HG02763 (cell line): Measurements from ENCODE around the gene RFX7.
"Not testable (repeated sequence)": the region's sequence is repeated elsewhere in the genome, so short reads cannot be mapped to it uniquely, and the experiment has no call there.

ENCODE experiments used
- ATAC-seq: cut with Tn5 transposase; IDR thresholded peaks from one replicate; pipeline ENCODE4 v1.9.1; 2021; ENCODE audit warnings: mild to moderate bottlenecking, moderate library complexity; ENCODE audit not compliant: unreplicated experiment

The RFX7 gene

GRCh38 chr15:56207711-56208110, 36.0 kb downstream of the RFX7 start:
- no peak for ATAC-seq

- peak; percentile 68 for ATAC-seq
Observed at GRCh38 chr15:56207092-56207491, 36.6 kb downstream of the RFX7 start.

DNA sequence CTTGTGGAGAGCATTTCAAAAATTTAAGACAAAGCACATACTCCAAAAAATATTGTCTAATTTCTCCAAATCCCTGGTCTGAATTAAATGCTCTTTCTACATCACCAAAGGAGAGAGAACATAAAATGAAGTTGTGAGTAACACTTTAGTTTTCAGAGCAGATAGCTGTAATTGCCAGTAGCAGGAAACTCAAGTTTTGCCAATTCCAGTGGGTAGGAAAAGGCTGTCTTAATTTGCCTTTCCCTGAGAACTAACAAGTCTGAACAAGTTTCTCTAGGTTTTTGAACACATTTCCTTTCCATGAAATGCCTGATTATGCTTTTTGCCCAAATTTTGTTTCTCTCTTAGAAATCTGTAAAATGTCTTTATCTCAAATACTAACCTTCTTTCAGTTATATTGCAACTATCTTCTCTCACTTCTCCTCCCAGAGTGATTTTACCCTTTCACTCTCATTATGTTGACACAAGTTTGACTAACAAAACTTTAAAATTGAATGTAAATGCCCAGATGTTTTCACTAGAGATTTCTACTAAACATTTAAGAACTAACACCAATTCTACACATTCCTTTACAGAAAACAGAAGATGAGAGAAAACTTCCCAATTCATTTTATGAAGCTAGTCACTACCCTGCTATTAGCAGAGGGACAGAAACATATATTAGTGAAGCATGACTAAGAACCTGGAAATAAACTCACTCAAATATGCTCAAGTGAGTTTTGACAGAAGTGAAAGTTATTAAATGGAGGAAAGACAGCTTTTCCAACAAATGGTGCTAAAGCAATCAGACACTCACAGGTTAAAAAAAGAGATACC, 38.4 kb downstream of the RFX7 start:
- ATAC-seq: no peak

DNA sequence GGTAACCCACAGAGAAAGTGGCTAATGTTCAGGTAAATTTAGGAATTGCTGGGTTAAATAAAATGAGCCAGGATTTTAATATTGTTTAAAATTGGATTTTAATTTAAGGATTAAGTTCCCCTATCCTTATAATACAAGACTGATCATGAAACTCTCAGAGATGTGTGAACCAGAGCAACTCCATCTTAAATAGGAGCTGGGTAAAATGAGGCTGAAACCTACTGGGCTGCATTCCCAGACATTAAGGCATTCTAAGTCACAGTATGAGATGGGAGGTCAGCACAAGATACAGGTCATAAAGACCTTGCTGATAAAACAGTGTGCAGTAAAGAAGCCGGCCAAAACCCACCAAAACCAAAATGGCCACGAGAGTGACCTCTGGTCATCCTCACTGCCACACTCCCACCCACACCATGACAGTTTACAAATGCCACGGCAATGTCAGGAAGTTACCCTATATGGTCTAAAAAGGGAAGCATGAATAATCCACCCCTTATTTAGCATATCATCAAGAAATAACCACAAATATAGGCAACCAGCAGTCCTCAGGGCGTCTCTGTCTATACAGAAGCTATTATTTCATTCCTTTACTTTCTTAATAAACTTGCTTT, 40.3 kb downstream of the RFX7 start:
- not testable (repeated sequence) for ATAC-seq

DNA sequence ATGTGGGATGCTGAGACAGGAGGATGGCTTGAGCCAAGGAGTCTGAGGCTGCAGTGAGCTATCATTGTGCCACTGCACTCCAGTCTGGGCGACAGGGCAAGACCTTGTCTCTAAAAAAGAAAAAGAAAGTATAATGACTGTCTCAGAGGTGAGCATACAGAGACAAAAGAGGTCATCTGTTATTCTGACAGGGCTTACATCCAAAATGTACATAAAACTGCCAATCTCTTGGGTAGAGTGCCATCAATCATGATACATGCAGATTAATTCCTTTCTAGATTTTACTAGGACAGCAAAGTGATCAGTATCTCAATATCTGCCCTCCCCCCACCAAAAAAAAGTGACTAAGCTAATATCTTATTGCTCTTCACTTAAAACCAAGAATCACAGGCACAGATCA, 41.0 kb downstream of the RFX7 start:
- ATAC-seq: no peak

DNA sequence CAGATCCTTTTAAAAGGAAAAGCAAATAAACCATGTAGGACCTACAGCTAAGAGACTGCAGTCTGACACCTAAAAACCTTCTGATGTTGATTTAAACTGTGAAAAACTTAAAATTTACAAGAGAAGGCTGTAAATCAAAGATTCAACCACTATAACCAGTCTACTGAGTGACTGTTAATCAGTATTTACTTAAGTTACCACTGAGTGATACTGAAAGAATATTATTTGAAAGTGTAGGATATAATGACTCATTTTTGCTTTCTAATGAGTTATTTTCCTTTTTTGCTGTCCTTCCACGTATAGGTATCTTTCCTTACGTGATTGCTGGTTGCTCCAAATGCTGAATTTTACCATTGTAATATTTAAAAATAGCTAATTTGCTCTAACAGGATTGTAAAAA, 44.6 kb downstream of the RFX7 start:
- no peak for ATAC-seq

- no peak for ATAC-seq
Observed at GRCh38 chr15:56194035-56194434, 49.6 kb downstream of the RFX7 start.

- no peak for ATAC-seq
Observed at GRCh38 chr15:56192659-56193442, 50.8 kb downstream of the RFX7 start.

DNA sequence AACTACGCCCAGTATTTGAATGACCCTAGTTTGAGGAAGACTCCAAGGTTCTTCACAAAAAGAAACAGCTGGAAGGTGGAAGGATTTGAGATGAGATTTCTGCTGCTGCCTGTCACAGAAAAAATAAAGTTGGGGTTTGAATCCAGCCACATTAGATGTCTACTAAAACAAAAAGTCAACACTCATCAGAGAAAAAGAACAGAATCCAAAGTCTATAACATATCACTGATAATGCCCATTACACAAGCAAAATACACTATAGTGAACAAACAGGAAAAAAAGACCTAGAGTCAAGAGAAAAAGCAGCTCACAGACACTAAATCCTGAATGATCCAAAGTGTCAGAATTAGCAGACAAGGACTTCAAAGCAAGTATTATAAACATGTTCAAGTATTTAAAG, 56.0 kb downstream of the RFX7 start:
- ATAC-seq: no peak

DNA sequence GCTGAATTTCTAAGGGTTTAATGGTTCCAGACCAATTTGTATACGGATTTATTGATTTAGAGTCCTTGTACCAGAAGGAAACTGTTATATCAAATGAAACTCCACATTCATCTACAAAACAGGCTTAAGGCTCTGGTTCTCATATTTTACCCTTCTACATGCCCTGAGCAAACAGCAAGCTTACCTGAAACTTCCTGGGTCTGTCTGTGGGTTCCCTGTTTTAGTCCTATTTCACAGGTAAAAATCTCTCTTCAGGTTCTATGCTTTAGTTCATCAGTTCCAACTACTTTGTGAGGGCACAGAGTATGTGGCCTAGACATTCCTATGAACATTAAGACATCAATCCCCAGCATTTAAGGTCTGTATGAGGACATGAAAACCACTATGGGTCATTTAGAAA, 57.7 kb downstream of the RFX7 start:
- ATAC-seq: no peak

DNA sequence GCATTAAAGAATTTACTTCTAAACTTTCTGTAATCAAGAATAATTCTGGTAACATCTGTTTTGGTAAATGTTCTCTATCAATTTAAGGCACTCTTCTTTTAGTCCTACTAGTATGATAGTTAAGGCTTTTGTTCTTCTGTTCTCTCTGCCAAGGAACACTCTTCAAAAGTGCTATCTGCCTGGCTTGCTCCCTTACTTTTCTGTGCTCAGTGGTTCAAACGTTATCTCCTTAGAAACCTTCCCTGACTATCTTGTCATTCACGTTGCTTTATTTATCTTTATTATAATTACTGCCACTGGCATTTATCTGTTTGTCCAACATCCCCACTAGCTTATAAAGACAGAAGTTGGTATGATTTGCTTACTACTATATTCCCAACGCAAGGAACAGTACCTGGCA, 59.2 kb downstream of the RFX7 start:
- ATAC-seq: no peak

- ATAC-seq: no peak
Observed at GRCh38 chr15:56180851-56181250, 62.8 kb downstream of the RFX7 start.

DNA sequence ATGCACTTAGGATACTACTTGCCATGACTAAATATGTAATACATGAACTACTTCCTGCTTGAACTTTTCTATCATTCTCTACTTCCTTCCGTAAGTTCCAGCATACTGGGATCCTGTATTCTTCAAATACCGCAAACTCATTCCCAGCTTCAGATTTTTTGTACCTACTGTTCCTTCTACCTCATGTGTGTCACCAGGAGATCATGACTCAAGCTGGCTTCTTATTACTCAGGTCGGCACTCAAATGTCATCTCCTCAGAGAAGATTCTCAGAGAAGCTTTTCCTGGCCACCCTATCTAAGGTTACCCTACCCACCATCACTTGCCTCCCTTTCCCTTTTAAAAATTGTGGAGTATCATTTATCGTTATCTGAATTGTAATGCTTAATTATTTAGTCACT, 66.7 kb downstream of the RFX7 start:
- ATAC-seq: no peak

- ATAC-seq: no peak
Observed at GRCh38 chr15:56175788-56176187, 67.9 kb downstream of the RFX7 start.

- no peak for ATAC-seq
Observed at GRCh38 chr15:56174649-56175048, 69.0 kb downstream of the RFX7 start.

- no peak for ATAC-seq
Observed at GRCh38 chr15:56168394-56168793, 75.3 kb downstream of the RFX7 start.

- ATAC-seq: no peak
Observed at GRCh38 chr15:56165234-56165633, 78.4 kb downstream of the RFX7 start.

- ATAC-seq: no peak
Observed at GRCh38 chr15:56160966-56161365, 82.7 kb downstream of the RFX7 start.

DNA sequence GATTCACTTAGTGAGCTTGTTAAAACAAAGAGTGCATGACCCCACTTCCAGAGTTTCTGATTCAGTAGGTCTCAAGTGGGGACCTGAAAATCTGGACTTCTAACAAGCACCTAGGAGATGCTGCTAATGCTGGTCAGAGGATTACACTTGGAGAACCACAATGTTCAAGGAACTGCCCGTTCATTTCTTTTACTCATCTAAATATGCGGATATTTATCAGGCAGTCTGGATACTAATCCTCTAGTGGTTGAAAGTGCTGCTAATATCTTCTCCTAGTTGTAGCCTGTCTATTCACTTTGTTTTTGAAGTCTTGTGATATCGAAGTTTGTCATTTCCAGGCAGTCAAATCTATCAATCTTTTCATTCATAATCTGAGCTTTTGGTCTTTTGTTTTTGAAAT, 86.8 kb downstream of the RFX7 start:
- no peak for ATAC-seq

- ATAC-seq: not testable (repeated sequence)
Observed at GRCh38 chr15:56155278-56155677, 88.4 kb downstream of the RFX7 start.

DNA sequence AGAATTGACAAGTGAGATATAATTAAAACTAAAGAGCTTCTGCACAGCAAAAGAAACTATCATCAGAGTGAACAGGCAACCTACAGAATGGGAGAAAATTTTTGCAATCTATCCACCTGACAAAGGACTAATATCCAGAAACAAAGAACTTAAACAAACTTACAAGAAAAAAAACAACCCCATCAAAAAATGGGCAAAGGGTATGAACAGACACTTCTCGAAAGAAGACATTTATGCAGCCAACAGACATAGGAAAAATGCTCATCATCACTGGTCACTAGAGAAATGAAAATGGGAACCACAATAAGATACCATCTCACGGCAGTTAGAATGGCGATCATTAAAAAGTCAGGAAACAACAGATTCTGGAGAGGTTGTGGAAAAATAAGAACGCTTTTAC, 88.9 kb downstream of the RFX7 start:
- not testable (repeated sequence) for ATAC-seq

GRCh38 chr15:56150204-56150603, 93.5 kb downstream of the RFX7 start:
- ATAC-seq: no peak
